DOHH2 (cell line): ENCODE results near the gene SLC51A.

Source experiments
- EZH2phosphoT487 ChIP-seq: fragments of 200-600 bp; sonication (generic); IDR thresholded peaks from 2 replicates; pipeline ENCODE4 v1.6.1; 2017; ENCODE audit warnings: borderline replicate concordance, mild to moderate bottlenecking, antibody characterized with exemption, low read length, moderate library complexity, mixed read lengths
- TF ChIP-seq, protein P1 (sequence below): fragments of 200-600 bp; sonication (generic); IDR thresholded peaks from one replicate; pipeline ENCODE4 v1.5.1; 2014; ENCODE audit warnings: antibody characterized with exemption, mild to moderate bottlenecking, low read depth, low read length; ENCODE audit not compliant: poor library complexity, severe bottlenecking

DNA sequence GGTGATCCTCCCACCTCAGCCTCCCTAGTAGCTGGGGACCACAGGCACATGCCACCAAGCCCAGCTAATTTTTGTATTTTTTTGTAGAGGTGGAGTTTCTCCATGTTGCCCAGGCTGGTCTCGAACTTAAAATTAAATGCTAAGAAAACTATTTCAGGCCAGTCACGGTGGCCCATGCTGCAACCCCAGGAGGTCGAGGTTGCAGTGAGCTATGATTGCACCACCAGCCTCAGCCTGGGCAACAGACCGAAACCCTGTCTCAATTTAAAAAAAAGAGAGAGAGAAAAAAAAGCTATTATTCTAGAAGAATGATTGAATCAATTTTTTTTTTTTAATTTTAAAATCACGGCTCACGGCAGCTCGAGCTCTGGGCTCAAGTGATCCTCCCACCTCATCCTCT, 4.7 kb downstream of the SLC51A start:
- TF ChIP-seq, protein P1, sequence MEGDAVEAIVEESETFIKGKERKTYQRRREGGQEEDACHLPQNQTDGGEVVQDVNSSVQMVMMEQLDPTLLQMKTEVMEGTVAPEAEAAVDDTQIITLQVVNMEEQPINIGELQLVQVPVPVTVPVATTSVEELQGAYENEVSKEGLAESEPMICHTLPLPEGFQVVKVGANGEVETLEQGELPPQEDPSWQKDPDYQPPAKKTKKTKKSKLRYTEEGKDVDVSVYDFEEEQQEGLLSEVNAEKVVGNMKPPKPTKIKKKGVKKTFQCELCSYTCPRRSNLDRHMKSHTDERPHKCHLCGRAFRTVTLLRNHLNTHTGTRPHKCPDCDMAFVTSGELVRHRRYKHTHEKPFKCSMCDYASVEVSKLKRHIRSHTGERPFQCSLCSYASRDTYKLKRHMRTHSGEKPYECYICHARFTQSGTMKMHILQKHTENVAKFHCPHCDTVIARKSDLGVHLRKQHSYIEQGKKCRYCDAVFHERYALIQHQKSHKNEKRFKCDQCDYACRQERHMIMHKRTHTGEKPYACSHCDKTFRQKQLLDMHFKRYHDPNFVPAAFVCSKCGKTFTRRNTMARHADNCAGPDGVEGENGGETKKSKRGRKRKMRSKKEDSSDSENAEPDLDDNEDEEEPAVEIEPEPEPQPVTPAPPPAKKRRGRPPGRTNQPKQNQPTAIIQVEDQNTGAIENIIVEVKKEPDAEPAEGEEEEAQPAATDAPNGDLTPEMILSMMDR, result no peak
- TF ChIP-seq EZH2phosphoT487, result no peak
